ENCODE measurements around the gene DNM2.

Gene DNM2

GRCh38 chr19:10830931-10831779 lies 113.3 kb downstream of the DNM2 start:
- WGBS, result 97% methylated on average over 25 of the region's 33 CpGs
- H2BK12ac ChIP-seq (ENCODE audit: low read length in 2 of 2), result no peak overlapping the region

GRCh38 chr19:10831987-10832938 lies 114.4 kb downstream of the DNM2 start:
- Histone ChIP-seq H3K14ac (ENCODE audit: low read length in 2 of 2) (no peak overlapping the region), H4K91ac (ENCODE audit: low read length) (no peak overlapping the region), H3K36me3 (ENCODE audit: control insufficient read depth in 1 of 2, insufficient read depth in 2 of 2, low read depth in 1 of 2, low read length in 2 of 2) (peaks cover 52 to 71% of the 10 kb centered on the region in 2 experiments), H3K79me1 (replicated peaks; ENCODE audit: low read length, poor library complexity, severe bottlenecking) (peaks cover 28% of the 10 kb centered on the region), H3K27me3 (ENCODE audit: control insufficient read depth in 1 of 2, insufficient read depth in 1 of 2, low read length in 2 of 2) (no peaks in the 10 kb centered on the region), H3K4me1 (ENCODE audit: control insufficient read depth, insufficient read depth, low read depth, low read length) (peaks cover 13% of the 10 kb centered on the region), H3K23ac (ENCODE audit: low read length in 2 of 2) (no peak overlapping the region), H3K9ac (ENCODE audit: low read length) (no peak overlapping the region), H3K18ac (ENCODE audit: low read depth in 1 of 2, low read length in 2 of 2) (no peak overlapping the region), H4K8ac (ENCODE audit: low read length) (no peak overlapping the region), H2AFZ (ENCODE audit: low read depth, low read length) (no peak overlapping the region), H3K4ac (ENCODE audit: low read depth in 1 of 2, low read length in 2 of 2) (no peak overlapping the region), H3K27ac (ENCODE audit: low read length, poor library complexity, severe bottlenecking) (no peak overlapping the region), H2BK15ac (ENCODE audit: low read depth, poor library complexity, severe bottlenecking) (no peak overlapping the region), H3K4me3 (ENCODE audit: insufficient read depth in 1 of 2, low read depth in 1 of 2, low read length in 2 of 2) (no peak overlapping the region), H2BK5ac (ENCODE audit: low read depth, low read length, poor library complexity, severe bottlenecking) (no peak overlapping the region), H3K4me2 (ENCODE audit: low read length, poor library complexity, severe bottlenecking) (no peak overlapping the region), H3K9me3 (ENCODE audit: control insufficient read depth, low read length) (peaks cover 4% of the 10 kb centered on the region), H2AK5ac (ENCODE audit: low read length, severe bottlenecking) (no peak overlapping the region), H2BK120ac (ENCODE audit: low read depth, low read length) (no peak overlapping the region), H2BK12ac (ENCODE audit: low read length in 2 of 2) (no peak overlapping the region)
- no peak for DNase-seq
- WGBS, result 95% methylated on average over 27 of the region's 28 CpGs

More at GRCh38 chr19:10830931-10831779, 113.3 kb downstream of the DNM2 start:
- Histone ChIP-seq H3K4me2 (ENCODE audit: low read length, poor library complexity, severe bottlenecking) (no peak overlapping the region), H3K4me3 (ENCODE audit: insufficient read depth in 1 of 2, low read depth in 1 of 2, low read length in 2 of 2) (no peak overlapping the region), H2BK120ac (ENCODE audit: low read depth, low read length) (no peak overlapping the region), H3K4ac (ENCODE audit: low read depth in 1 of 2, low read length in 2 of 2) (no peak overlapping the region), H3K18ac (ENCODE audit: low read depth in 1 of 2, low read length in 2 of 2) (no peak overlapping the region), H3K36me3 (ENCODE audit: control insufficient read depth in 1 of 2, insufficient read depth in 2 of 2, low read depth in 1 of 2, low read length in 2 of 2) (peaks cover 63 to 79% of the 10 kb centered on the region in 2 experiments), H2BK15ac (ENCODE audit: low read depth, poor library complexity, severe bottlenecking) (no peak overlapping the region), H2AK5ac (ENCODE audit: low read length, severe bottlenecking) (no peak overlapping the region), H3K14ac (ENCODE audit: low read length in 2 of 2) (no peak overlapping the region), H3K9me3 (ENCODE audit: control insufficient read depth, low read length) (no peaks in the 10 kb centered on the region), H3K79me1 (replicated peaks; ENCODE audit: low read length, poor library complexity, severe bottlenecking) (peaks cover 28% of the 10 kb centered on the region), H2AFZ (ENCODE audit: low read depth, low read length) (no peak overlapping the region), H2BK5ac (ENCODE audit: low read depth, low read length, poor library complexity, severe bottlenecking) (no peak overlapping the region), H4K91ac (ENCODE audit: low read length) (no peak overlapping the region), H3K27ac (ENCODE audit: low read length, poor library complexity, severe bottlenecking) (no peak overlapping the region), H3K4me1 (ENCODE audit: control insufficient read depth, insufficient read depth, low read depth, low read length) (peaks cover 8% of the 10 kb centered on the region), H3K9ac (ENCODE audit: low read length) (no peak overlapping the region), H3K23ac (ENCODE audit: low read length in 2 of 2) (no peak overlapping the region), H4K8ac (ENCODE audit: low read length) (peak overlapping the region; percentile 12), H3K27me3 (ENCODE audit: control insufficient read depth in 1 of 2, insufficient read depth in 1 of 2, low read length in 2 of 2) (no peaks in the 10 kb centered on the region)
- DNase-seq, result no peak

DNA sequence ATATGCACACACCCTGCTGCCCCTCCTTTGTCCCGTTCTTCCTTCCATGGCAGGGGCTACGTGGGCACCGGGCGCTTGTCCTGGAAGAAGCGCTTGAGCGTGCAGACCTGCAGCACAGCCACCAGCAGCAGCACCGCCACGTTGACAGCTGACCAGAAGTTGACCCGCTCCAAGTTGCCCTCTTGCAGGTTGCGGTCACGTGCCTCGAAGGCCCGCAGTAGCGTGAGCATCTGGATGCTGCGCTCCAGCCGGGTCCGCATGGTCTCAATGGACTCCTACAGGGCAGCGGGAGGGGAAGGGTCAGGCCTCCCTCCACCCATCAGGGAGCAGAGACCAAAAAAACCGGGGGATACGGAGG lies 115.0 kb downstream of the DNM2 start:
- H3K36me3 ChIP-seq (ENCODE audit: control insufficient read depth in 1 of 2, insufficient read depth in 2 of 2, low read depth in 1 of 2, low read length in 2 of 2), result peaks cover 52 to 67% of the 10 kb centered on the region in 2 experiments
- H3K27me3 ChIP-seq (ENCODE audit: control insufficient read depth in 1 of 2, insufficient read depth in 1 of 2, low read length in 2 of 2), result no peaks in the 10 kb centered on the region
- H3K9ac ChIP-seq (ENCODE audit: low read length), result no peak overlapping the region
- H2AFZ ChIP-seq (ENCODE audit: low read depth, low read length), result no peak overlapping the region
- no peak overlapping the region for H3K4me2 ChIP-seq (ENCODE audit: low read length, poor library complexity, severe bottlenecking)
- H3K4ac ChIP-seq (ENCODE audit: low read depth in 1 of 2, low read length in 2 of 2), result no peak overlapping the region
- no peak overlapping the region for H4K91ac ChIP-seq (ENCODE audit: low read length)
- H2BK5ac ChIP-seq (ENCODE audit: low read depth, low read length, poor library complexity, severe bottlenecking), result no peak overlapping the region
- H3K4me1 ChIP-seq (ENCODE audit: control insufficient read depth, insufficient read depth, low read depth, low read length), result peaks cover 13% of the 10 kb centered on the region
- peaks cover 4% of the 10 kb centered on the region for H3K9me3 ChIP-seq (ENCODE audit: control insufficient read depth, low read length)
- no peak overlapping the region for H4K8ac ChIP-seq (ENCODE audit: low read length)
- DNase-seq, result no peak
- 98% methylated on average over 20 of the region's 20 CpGs for WGBS
- H3K14ac ChIP-seq (ENCODE audit: low read length in 2 of 2), result no peak overlapping the region
- H2BK15ac ChIP-seq (ENCODE audit: low read depth, poor library complexity, severe bottlenecking), result no peak overlapping the region
- no peak overlapping the region for H3K23ac ChIP-seq (ENCODE audit: low read length in 2 of 2)
- no peak overlapping the region for H2AK5ac ChIP-seq (ENCODE audit: low read length, severe bottlenecking)
- no peak overlapping the region for H3K4me3 ChIP-seq (ENCODE audit: insufficient read depth in 1 of 2, low read depth in 1 of 2, low read length in 2 of 2)
- peaks cover 28% of the 10 kb centered on the region for H3K79me1 ChIP-seq (replicated peaks; ENCODE audit: low read length, poor library complexity, severe bottlenecking)
- no peak overlapping the region for H2BK12ac ChIP-seq (ENCODE audit: low read length in 2 of 2)
- H3K27ac ChIP-seq (ENCODE audit: low read length, poor library complexity, severe bottlenecking), result no peak overlapping the region
- H3K18ac ChIP-seq (ENCODE audit: low read depth in 1 of 2, low read length in 2 of 2), result no peak overlapping the region
- no peak overlapping the region for H2BK120ac ChIP-seq (ENCODE audit: low read depth, low read length)
